ENCODE measurements around the gene P2RX3. TPM values are rescaled to one million over a fixed set of nuclear protein-coding genes. Genes with fewer than 3 reads are reported as not detected.

P2RX3 gene
- total and polyA plus RNA-seq, 2 donors (not counting 1 experiment from before 2014, with no cell fraction given) = not detected

DNA sequence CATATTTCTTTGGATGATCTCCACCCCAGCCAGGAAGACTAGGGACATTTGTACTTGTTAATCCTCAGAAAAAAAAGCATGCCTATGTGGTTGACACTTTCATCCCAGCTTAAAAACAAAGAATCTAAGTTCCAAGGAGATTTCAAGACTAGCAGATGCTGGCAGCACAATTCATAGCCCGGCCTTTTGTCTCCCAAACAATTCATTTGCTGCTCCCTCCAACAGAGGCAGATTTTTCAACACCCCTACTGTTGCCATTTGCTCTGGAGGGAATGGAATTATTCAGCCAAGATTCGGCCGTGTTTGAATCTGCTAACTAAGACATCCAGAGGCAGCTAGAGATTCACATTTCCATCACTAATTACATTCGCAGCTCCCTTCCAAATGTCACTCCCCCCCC lies 15.3 kb downstream of the P2RX3 start:
- Histone ChIP-seq H3K4me1 (ENCODE audit: control insufficient read depth, extremely low read depth, insufficient read depth, low read length) (no peaks in the 10 kb centered on the region), H3K9me3 (ENCODE audit: control insufficient read depth, insufficient read depth, low read depth, low read length) (no peaks in the 10 kb centered on the region), H3K4me2 (ENCODE audit: extremely low read depth, insufficient read depth, low read length) (no peak overlapping the region), H3K9ac (ENCODE audit: insufficient read depth, low read length) (no peak overlapping the region), H3K36me3 (ENCODE audit: control insufficient read depth, insufficient read depth, low read length) (no peaks in the 10 kb centered on the region), H4K20me1 (ENCODE audit: control insufficient read depth, extremely low read depth, insufficient read depth, low read length) (no peaks in the 10 kb centered on the region), H2AFZ (ENCODE audit: low read length) (no peak overlapping the region), H3K27ac (ENCODE audit: insufficient read depth, low read length) (no peak overlapping the region), H3K4me3 (replicated peaks in 1 of 4; ENCODE audit: control extremely low read depth in 1 of 4, insufficient read depth in 1 of 4, low read depth in 3 of 4, low read length in 4 of 4) (no peak overlapping the region), H3K27me3 (ENCODE audit: control insufficient read depth, insufficient read depth, low read length) (no peaks in the 10 kb centered on the region), H3K79me2 (ENCODE audit: control insufficient read depth, insufficient read depth, low read length) (no peaks in the 10 kb centered on the region)
- TF ChIP-seq EZH2 (IDR thresholded peaks at IDR 0.05; ENCODE audit: low read length, missing control alignments) = no peak
- TF ChIP-seq, protein P1, sequence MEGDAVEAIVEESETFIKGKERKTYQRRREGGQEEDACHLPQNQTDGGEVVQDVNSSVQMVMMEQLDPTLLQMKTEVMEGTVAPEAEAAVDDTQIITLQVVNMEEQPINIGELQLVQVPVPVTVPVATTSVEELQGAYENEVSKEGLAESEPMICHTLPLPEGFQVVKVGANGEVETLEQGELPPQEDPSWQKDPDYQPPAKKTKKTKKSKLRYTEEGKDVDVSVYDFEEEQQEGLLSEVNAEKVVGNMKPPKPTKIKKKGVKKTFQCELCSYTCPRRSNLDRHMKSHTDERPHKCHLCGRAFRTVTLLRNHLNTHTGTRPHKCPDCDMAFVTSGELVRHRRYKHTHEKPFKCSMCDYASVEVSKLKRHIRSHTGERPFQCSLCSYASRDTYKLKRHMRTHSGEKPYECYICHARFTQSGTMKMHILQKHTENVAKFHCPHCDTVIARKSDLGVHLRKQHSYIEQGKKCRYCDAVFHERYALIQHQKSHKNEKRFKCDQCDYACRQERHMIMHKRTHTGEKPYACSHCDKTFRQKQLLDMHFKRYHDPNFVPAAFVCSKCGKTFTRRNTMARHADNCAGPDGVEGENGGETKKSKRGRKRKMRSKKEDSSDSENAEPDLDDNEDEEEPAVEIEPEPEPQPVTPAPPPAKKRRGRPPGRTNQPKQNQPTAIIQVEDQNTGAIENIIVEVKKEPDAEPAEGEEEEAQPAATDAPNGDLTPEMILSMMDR (conservative IDR thresholded peaks at IDR 0.05 in 1 of 2, IDR thresholded peaks at IDR 0.05 in 1 of 2; ENCODE audit: low read depth in 1 of 2, low read length in 2 of 2) = no peak
- DNase-seq (ENCODE audit: low read depth in 2 of 2) = no peak

DNA sequence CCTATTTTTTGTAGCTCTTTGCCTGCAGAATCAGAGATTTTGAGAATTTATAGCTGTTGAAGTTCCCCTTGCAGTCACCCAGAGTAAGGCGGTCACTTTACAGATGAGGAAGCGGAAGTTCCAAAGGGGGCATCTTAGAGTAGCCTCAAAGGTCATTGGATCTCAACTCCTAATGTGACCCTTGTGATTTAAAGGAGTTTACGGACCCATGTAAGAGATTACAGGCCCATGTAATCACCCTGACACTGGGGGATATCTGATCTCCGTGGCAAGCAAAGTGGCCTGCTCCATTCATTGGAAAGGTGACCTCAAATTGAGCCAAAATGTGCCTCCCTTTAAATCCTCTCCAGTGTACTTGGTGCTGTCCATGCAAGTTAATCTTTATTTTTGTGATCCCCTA lies 15.7 kb downstream of the P2RX3 start:
- Histone ChIP-seq H3K4me1 (ENCODE audit: control insufficient read depth, extremely low read depth, insufficient read depth, low read length) (no peaks in the 10 kb centered on the region), H3K27ac (ENCODE audit: insufficient read depth, low read length) (no peak overlapping the region), H2AFZ (ENCODE audit: low read length) (no peak overlapping the region), H3K4me3 (replicated peaks in 1 of 4; ENCODE audit: control extremely low read depth in 1 of 4, insufficient read depth in 1 of 4, low read depth in 3 of 4, low read length in 4 of 4) (no peak overlapping the region), H3K27me3 (ENCODE audit: control insufficient read depth, insufficient read depth, low read length) (no peaks in the 10 kb centered on the region), H3K79me2 (ENCODE audit: control insufficient read depth, insufficient read depth, low read length) (no peaks in the 10 kb centered on the region), H3K9ac (ENCODE audit: insufficient read depth, low read length) (no peak overlapping the region), H3K36me3 (ENCODE audit: control insufficient read depth, insufficient read depth, low read length) (no peaks in the 10 kb centered on the region), H3K9me3 (ENCODE audit: control insufficient read depth, insufficient read depth, low read depth, low read length) (no peaks in the 10 kb centered on the region), H3K4me2 (ENCODE audit: extremely low read depth, insufficient read depth, low read length) (no peak overlapping the region), H4K20me1 (ENCODE audit: control insufficient read depth, extremely low read depth, insufficient read depth, low read length) (no peaks in the 10 kb centered on the region)
- TF ChIP-seq, protein P1 (conservative IDR thresholded peaks at IDR 0.05 in 1 of 2, IDR thresholded peaks at IDR 0.05 in 1 of 2; ENCODE audit: low read depth in 1 of 2, low read length in 2 of 2) = no peak
- no peak for TF ChIP-seq EZH2 (IDR thresholded peaks at IDR 0.05; ENCODE audit: low read length, missing control alignments)
- no peak for DNase-seq (ENCODE audit: low read depth in 2 of 2)

DNA sequence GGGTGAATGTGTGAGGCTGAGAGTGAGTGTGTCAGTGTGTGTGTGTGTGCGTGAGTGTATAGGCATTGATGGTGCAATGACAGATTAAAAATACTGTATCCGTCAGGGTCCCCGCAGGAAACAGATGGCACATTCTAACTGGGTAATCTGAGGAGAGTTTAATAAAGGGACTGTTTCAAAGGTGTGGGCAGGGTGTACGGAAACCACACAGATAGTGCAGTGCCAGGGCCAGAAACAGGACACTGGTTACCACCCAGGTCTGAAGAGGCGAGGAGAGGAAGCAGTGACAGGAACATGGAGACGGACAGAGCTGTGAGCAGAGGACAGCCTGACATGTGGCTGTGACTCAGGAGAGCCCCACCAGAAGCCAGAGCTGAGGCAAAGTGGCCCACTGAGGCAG lies 16.5 kb downstream of the P2RX3 start:
- no peak overlapping the region for H3K27ac ChIP-seq (ENCODE audit: insufficient read depth, low read length)
- no peak overlapping the region for H3K4me2 ChIP-seq (ENCODE audit: extremely low read depth, insufficient read depth, low read length)
- H3K9ac ChIP-seq (ENCODE audit: insufficient read depth, low read length) = no peak overlapping the region
- H3K4me3 ChIP-seq (replicated peaks in 1 of 4; ENCODE audit: control extremely low read depth in 1 of 4, insufficient read depth in 1 of 4, low read depth in 3 of 4, low read length in 4 of 4) = no peak overlapping the region
- H3K9me3 ChIP-seq (ENCODE audit: control insufficient read depth, insufficient read depth, low read depth, low read length) = no peaks in the 10 kb centered on the region
- H4K20me1 ChIP-seq (ENCODE audit: control insufficient read depth, extremely low read depth, insufficient read depth, low read length) = no peaks in the 10 kb centered on the region
- H2AFZ ChIP-seq (ENCODE audit: low read length) = no peak overlapping the region
- no peaks in the 10 kb centered on the region for H3K79me2 ChIP-seq (ENCODE audit: control insufficient read depth, insufficient read depth, low read length)
- H3K4me1 ChIP-seq (ENCODE audit: control insufficient read depth, extremely low read depth, insufficient read depth, low read length) = no peaks in the 10 kb centered on the region
- no peak for TF ChIP-seq EZH2 (IDR thresholded peaks at IDR 0.05; ENCODE audit: low read length, missing control alignments)
- TF ChIP-seq, protein P1 (conservative IDR thresholded peaks at IDR 0.05 in 1 of 2, IDR thresholded peaks at IDR 0.05 in 1 of 2; ENCODE audit: low read depth in 1 of 2, low read length in 2 of 2) = no peak
- H3K27me3 ChIP-seq (ENCODE audit: control insufficient read depth, insufficient read depth, low read length) = no peaks in the 10 kb centered on the region
- DNase-seq (ENCODE audit: low read depth in 2 of 2) = no peak
- H3K36me3 ChIP-seq (ENCODE audit: control insufficient read depth, insufficient read depth, low read length) = no peaks in the 10 kb centered on the region

Measured in fibroblast of lung (primary cell).